Stomach (tissue), 9 donors: ENCODE data around the gene NCKAP5. TPM values are rescaled to one million over a fixed set of nuclear protein-coding genes. Genes with fewer than 3 reads are reported as not detected.

Experiments used
- DNase-seq, 2 donors: peaks; one replicate each; pipeline versions ENCODE4 v3.0.0 to v3.0.0-alpha.2; 2013 to 2019
- H3K27ac ChIP-seq, 5 donors: fragments of 200-600 bp in 4 of 5; sonication (generic) in 4 of 5; one replicate each; pipeline ENCODE4 v1.5.1; 2013 to 2019; ENCODE audit warnings: mild to moderate bottlenecking in 1 of 5, moderate library complexity in 1 of 5
- H3K27me3 ChIP-seq, 3 donors: fragments of 200-600 bp; sonication (generic); one replicate each; pipeline ENCODE4 v1.5.1; 2017 to 2019; ENCODE audit warnings: mixed run types in 1 of 3
- H3K36me3 ChIP-seq, 4 donors: fragments of 200-600 bp; sonication (generic); 1 replicate in 3 of 4; 2 replicates in 1 of 4; pipeline ENCODE4 v1.5.1; 2016 to 2019
- H3K4me1 ChIP-seq, 4 donors: fragments of 200-600 bp; sonication (generic); one replicate each; pipeline ENCODE4 v1.5.1; 2016 to 2019
- H3K4me3 ChIP-seq, 4 donors: fragments of 200-600 bp; sonication (generic) in 3 of 4; one replicate each; pipeline ENCODE4 v1.5.1; 2016 to 2019; ENCODE audit warnings: mild to moderate bottlenecking in 1 of 4
- H3K9me3 ChIP-seq, 4 donors: fragments of 200-600 bp; sonication (generic); one replicate each; pipeline ENCODE4 v1.5.1; 2016 to 2019
- EP300 ChIP-seq: sonication (generic); formaldehyde crosslinking; IDR thresholded peaks from one replicate; pipeline ENCODE4 v1.6.1; 2017; ENCODE audit warnings: antibody characterized with exemption
- POLR2A ChIP-seq, 4 donors: fragments of 450-650 bp; IDR thresholded peaks; one replicate each; pipeline ENCODE4 v1.6.1; 2016; ENCODE audit warnings: antibody characterized with exemption in 4 of 4, control low read depth in 2 of 4, mild to moderate bottlenecking in 1 of 4, moderate library complexity in 1 of 4
- POLR2AphosphoS5 ChIP-seq, 3 donors: sonication (generic); formaldehyde crosslinking; IDR thresholded peaks; one replicate each; pipeline ENCODE4 v1.6.1; 2016; ENCODE audit warnings: antibody characterized with exemption in 3 of 3
- WGBS, 5 donors: extraction: QIAGEN DNeasy Blood & Tissue Kit in 3 of 5; methylation state at CpG; one replicate each; pipeline versions ENCODE4 v1.1.5 to v1.1.7; 2013 to 2018; 5-methylcytosine and 5-hydroxymethylcytosine counted together
- intact Hi-C: fragments of 100-400 bp; cut with DNase I; formaldehyde crosslinking; loops from one replicate; pipeline ENCODE4 v1.15.1; 2023; ENCODE audit warnings: low total_unique reads
- polyA plus RNA-seq, 3 donors: library from polyadenylated mRNA; stranded (reverse); fragments of 200-250 nt; gene quantifications; one replicate each; pipeline ENCODE4 v1.2.3, GENCODE V29; 2013
- total RNA-seq, 5 donors: library from RNA; depleted of rRNA; stranded (reverse); fragments of >200 nt; gene quantifications; one replicate each; pipeline versions ENCODE4 v1.1.0 to v1.2.3, GENCODE V29; 2014 to 2016
- TF ChIP-seq, protein P1 (sequence below), 7 experiments: fragments of 450-650 bp in 4 of 7; fragments of 200-600 bp in 3 of 7; sonication (generic) in 3 of 7; IDR thresholded peaks; one replicate each; pipeline ENCODE4 v1.5.1; 2016 to 2019; ENCODE audit warnings: antibody characterized with exemption in 7 of 7, control low read depth in 2 of 7, mild to moderate bottlenecking in 1 of 7
- donor health status: healthy with polysubstance abuse.
- donor health status: Bipolar disorder and iron deficiency.
- donor health status: healthy.

The NCKAP5 gene
- total and polyA plus RNA-seq, 8 donors = 0.58 to 8.0 (median 1.6) TPM; not detected in 1

- no peak for DNase-seq
- TF ChIP-seq POLR2A (IDR thresholded peaks at IDR 0.05) (no peak), EP300 (no peak), POLR2AphosphoS5 (IDR thresholded peaks at IDR 0.05) (no peak)
- TF ChIP-seq, protein P1, sequence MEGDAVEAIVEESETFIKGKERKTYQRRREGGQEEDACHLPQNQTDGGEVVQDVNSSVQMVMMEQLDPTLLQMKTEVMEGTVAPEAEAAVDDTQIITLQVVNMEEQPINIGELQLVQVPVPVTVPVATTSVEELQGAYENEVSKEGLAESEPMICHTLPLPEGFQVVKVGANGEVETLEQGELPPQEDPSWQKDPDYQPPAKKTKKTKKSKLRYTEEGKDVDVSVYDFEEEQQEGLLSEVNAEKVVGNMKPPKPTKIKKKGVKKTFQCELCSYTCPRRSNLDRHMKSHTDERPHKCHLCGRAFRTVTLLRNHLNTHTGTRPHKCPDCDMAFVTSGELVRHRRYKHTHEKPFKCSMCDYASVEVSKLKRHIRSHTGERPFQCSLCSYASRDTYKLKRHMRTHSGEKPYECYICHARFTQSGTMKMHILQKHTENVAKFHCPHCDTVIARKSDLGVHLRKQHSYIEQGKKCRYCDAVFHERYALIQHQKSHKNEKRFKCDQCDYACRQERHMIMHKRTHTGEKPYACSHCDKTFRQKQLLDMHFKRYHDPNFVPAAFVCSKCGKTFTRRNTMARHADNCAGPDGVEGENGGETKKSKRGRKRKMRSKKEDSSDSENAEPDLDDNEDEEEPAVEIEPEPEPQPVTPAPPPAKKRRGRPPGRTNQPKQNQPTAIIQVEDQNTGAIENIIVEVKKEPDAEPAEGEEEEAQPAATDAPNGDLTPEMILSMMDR (IDR thresholded peaks at IDR 0.05) = no peak
- Histone ChIP-seq H3K4me1 (no peaks in the 10 kb centered on the region), H3K27ac (no peak overlapping the region), H3K4me3 (no peak overlapping the region), H3K36me3 (no peaks in the 10 kb centered on the region), H3K9me3 (no peaks in the 10 kb centered on the region), H3K27me3 (peaks cover 0 to 6% (median 0%) of the 10 kb centered on the region in 3 donors)
- 92 to 100% (median 96%) methylated on average over 1 of the region's 1 CpG for WGBS, 5 donors
- intact Hi-C loops = no loop called here
These were observed 886.5 kb downstream of the NCKAP5 start for GRCh38 chr2:132681766-132682165.

DNA sequence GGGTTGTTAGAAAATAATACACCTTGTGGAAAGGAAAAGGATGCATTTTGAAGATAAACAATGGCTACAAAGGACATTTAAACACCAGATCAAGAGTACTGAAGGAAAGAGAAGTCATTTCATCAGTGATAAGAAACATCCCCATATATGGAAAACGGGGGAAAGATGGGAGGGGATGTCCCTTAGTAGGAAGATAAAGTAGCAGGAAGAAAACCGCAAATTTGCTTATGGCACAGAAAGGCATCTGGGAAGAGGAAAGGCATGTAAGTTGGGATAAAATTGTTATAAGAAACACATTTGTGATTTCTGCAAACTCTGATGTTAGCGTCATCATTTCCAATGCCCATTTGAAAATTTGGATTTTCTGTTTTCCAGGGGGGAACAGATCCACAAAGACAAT, 887.7 kb downstream of the NCKAP5 start:
- no peaks in the 10 kb centered on the region for H3K9me3 ChIP-seq
- DNase-seq = no peak
- 61 to 71% (median 66%) methylated on average over 3 of the region's 3 CpGs for WGBS, 5 donors
- H3K27ac ChIP-seq = no peak overlapping the region
- no peak overlapping the region for H3K4me3 ChIP-seq
- no peaks in the 10 kb centered on the region for H3K4me1 ChIP-seq
- TF ChIP-seq POLR2A (IDR thresholded peaks at IDR 0.05) (no peak), POLR2AphosphoS5 (IDR thresholded peaks at IDR 0.05) (no peak), EP300 (no peak)
- TF ChIP-seq, protein P1 (IDR thresholded peaks at IDR 0.05) = no peak
- intact Hi-C loops = no loop called here
- peaks cover 0 to 6% (median 0%) of the 10 kb centered on the region in 3 donors for H3K27me3 ChIP-seq
- H3K36me3 ChIP-seq = no peaks in the 10 kb centered on the region

- Histone ChIP-seq H3K27me3 (peaks cover 0 to 10% (median 0%) of the 10 kb centered on the region in 3 donors), H3K36me3 (no peaks in the 10 kb centered on the region), H3K4me1 (no peaks in the 10 kb centered on the region), H3K4me3 (no peak overlapping the region), H3K9me3 (no peaks in the 10 kb centered on the region), H3K27ac (no peak overlapping the region)
- intact Hi-C loops = no loop called here
- 83 to 93% (median 89%) methylated on average over 2 of the region's 2 CpGs for WGBS, 5 donors
- DNase-seq = no peak
- TF ChIP-seq, protein P1 (IDR thresholded peaks at IDR 0.05) = no peak
- no peak for TF ChIP-seq POLR2AphosphoS5 (IDR thresholded peaks at IDR 0.05)
- no peak for TF ChIP-seq POLR2A (IDR thresholded peaks at IDR 0.05)
- TF ChIP-seq EP300 = no peak
These were observed 889.8 kb downstream of the NCKAP5 start for GRCh38 chr2:132678483-132678882.

GRCh38 chr2:132677661-132678060, 890.6 kb downstream of the NCKAP5 start:
- no peak overlapping the region for H3K27ac ChIP-seq
- WGBS, 5 donors = 86 to 90% (median 90%) methylated on average over 5 of the region's 5 CpGs

More at GRCh38 chr2:132677661-132678060, 890.6 kb downstream of the NCKAP5 start:
- TF ChIP-seq POLR2A (IDR thresholded peaks at IDR 0.05) (no peak), POLR2AphosphoS5 (IDR thresholded peaks at IDR 0.05) (no peak), EP300 (no peak)
- TF ChIP-seq, protein P1 (IDR thresholded peaks at IDR 0.05) = no peak
- Histone ChIP-seq H3K36me3 (no peaks in the 10 kb centered on the region), H3K27me3 (peaks cover 0 to 10% (median 0%) of the 10 kb centered on the region in 3 donors), H3K9me3 (no peaks in the 10 kb centered on the region), H3K4me1 (no peaks in the 10 kb centered on the region), H3K4me3 (no peak overlapping the region)
- intact Hi-C loops = no loop called here
- no peak for DNase-seq
